ENCODE data around the gene DDX27.

DNA sequence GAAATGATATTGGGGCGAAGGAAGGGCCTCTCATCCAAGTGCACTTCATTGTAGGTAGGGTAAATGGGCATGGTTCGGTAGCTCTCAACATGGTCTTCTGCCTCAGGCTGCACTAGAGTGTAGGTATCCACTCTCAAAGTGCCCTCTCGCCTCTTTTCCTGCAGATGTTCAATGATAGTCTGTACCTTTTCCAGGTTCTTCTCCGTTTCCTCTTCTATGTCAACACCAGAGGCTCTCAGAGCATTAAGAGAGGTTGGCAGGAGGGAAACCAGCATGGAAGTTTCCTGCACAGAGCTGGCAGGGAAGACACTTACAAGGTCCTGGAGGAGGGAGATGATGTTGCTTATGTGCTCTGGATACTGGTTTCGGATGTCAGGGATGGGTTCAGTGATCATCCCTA is 51.5 kb downstream of the DDX27 start:
- TF ChIP-seq POLR2A (IDR thresholded peaks at IDR 0.05; ENCODE audit: low read depth, low read length) (no peak; the same call in 1 of the 2 replicates), POLR2AphosphoS5 (IDR thresholded peaks at IDR 0.05; ENCODE audit: low read depth, low read length) (peak; percentile 47), POU2F2 (IDR thresholded peaks at IDR 0.05; ENCODE audit: low read depth, low read length) (no peak)

All from GM12891 (cell line).